GM12878 (cell line): ENCODE data around the gene TRPC4. TPM values are rescaled to one million over a fixed set of nuclear protein-coding genes. Genes with fewer than 3 reads are reported as not detected.

Experiments used
- ATAC-seq: fragments of 200-7000 bp; cut with Tn5 transposase; 3 replicates; pipeline ENCODE4 v1.9.1; 2020; ENCODE audit warnings: mild to moderate bottlenecking, moderate library complexity
- BruUV-seq: library from RNA; stranded (reverse); fragments of 400-500 nt; replicated peaks from 2 replicates; lab custom pipeline; 2021; lab: Mats Ljungman, UMichigan
- CTCF ChIA-PET: fragments of 300-600 bp; sonication (Branson Sonifier 250); formaldehyde crosslinking; extraction: SDS; loops from one replicate; lab custom pipeline; 2021; ENCODE audit warnings: inconsistent platforms; lab: Yijun Ruan, JAX
- POLR2A ChIA-PET: fragments of 350-600 bp; formaldehyde crosslinking; extraction: SDS; loops from one replicate; lab custom pipeline; 2021; ENCODE audit warnings: inconsistent platforms; lab: Charles Lee
- RAD21 ChIA-PET: fragments of 300-600 bp; sonication (Branson Sonifier 250); formaldehyde crosslinking; loops from one replicate; lab custom pipeline; 2023; ENCODE audit warnings: antibody characterized with exemption; ENCODE audit not compliant: unreplicated experiment; lab: Charles Lee
- SMC1A ChIA-PET: fragments of 300-600 bp; sonication (Branson Sonifier 250); formaldehyde crosslinking; loops from one replicate; lab custom pipeline; 2023; ENCODE audit not compliant: unreplicated experiment, uncharacterized antibody; lab: Charles Lee
- DNase-seq: peaks from one replicate; pipeline ENCODE4 v3.0.0-alpha.2; 2011; ENCODE audit warnings: low read depth, low spot score
- FAIRE-seq: peaks from 3 replicates; lab custom pipeline; 2011; peaks lifted over from hg19 to GRCh38; lab: Jason Lieb, UNC
- H2AFZ ChIP-seq: 2 replicates; pipeline ENCODE4 v1.6.0; 2011; ENCODE audit warnings: low read depth, low read length, control low read depth; ENCODE audit not compliant: control insufficient read depth
- H3K27ac ChIP-seq: 2 replicates; pipeline ENCODE4 v1.5.1; 2011; ENCODE audit warnings: control low read depth; ENCODE audit not compliant: control insufficient read depth, insufficient read depth
- H3K27me3 ChIP-seq, 2 experiments: replicated peaks in 1 of 2; 2 replicates each; pipeline versions ENCODE4 v1.6.0 to v1.6.1; 2011; ENCODE audit warnings: low read length in 1 of 2; ENCODE audit not compliant: control insufficient read depth in 2 of 2, insufficient read depth in 2 of 2
- H3K36me3 ChIP-seq, 2 experiments: 2 replicates each; pipeline ENCODE4 v1.5.1; 2011; ENCODE audit warnings: low read length in 1 of 2; ENCODE audit not compliant: control insufficient read depth in 2 of 2, insufficient read depth in 2 of 2
- H3K4me1 ChIP-seq: 2 replicates; pipeline ENCODE4 v1.6.1; 2011; ENCODE audit warnings: mild to moderate bottlenecking, low read length, moderate library complexity, mixed read lengths; ENCODE audit not compliant: control insufficient read depth, insufficient read depth
- H3K4me2 ChIP-seq: 2 replicates; pipeline ENCODE4 v1.6.0; 2011; ENCODE audit warnings: control low read depth; ENCODE audit not compliant: control insufficient read depth, insufficient read depth
- H3K4me3 ChIP-seq: fragments of 200-600 bp; sonication (generic); 2 replicates; pipeline ENCODE4 v1.5.1; 2016
- H3K79me2 ChIP-seq: 2 replicates; pipeline ENCODE4 v1.6.0; 2011; ENCODE audit warnings: low read length; ENCODE audit not compliant: control insufficient read depth, insufficient read depth
- H3K9ac ChIP-seq: 2 replicates; pipeline ENCODE4 v1.8.0; 2011; ENCODE audit warnings: low read length, control low read depth, mixed read lengths; ENCODE audit not compliant: control insufficient read depth, insufficient read depth
- H3K9me3 ChIP-seq: replicated peaks from 3 replicates; pipeline ENCODE4 v1.5.1; 2011; ENCODE audit warnings: mild to moderate bottlenecking, low read length; ENCODE audit not compliant: control insufficient read depth, insufficient read depth
- H4K20me1 ChIP-seq: 2 replicates; pipeline ENCODE4 v1.6.0; 2011; ENCODE audit not compliant: control insufficient read depth, insufficient read depth
- BRCA1 ChIP-seq: IDR thresholded peaks from 2 replicates; pipeline ENCODE4 v1.6.1; 2011; ENCODE audit warnings: low read depth, low read length, improper control_type of control experiment
- CREM ChIP-seq: IDR thresholded peaks from 2 replicates; pipeline ENCODE4 v1.6.1; 2014; ENCODE audit warnings: antibody characterized with exemption, low read depth
- E4F1 ChIP-seq: fragments of 450-650 bp; IDR thresholded peaks from 2 replicates; pipeline ENCODE4 v1.6.1; 2018; ENCODE audit warnings: borderline replicate concordance, mild to moderate bottlenecking; ENCODE audit not compliant: partially characterized antibody
- EED ChIP-seq: sonication (generic); IDR thresholded peaks from 2 replicates; pipeline ENCODE4 v1.6.1; 2016; ENCODE audit warnings: antibody characterized with exemption, low read depth
- IKZF1 ChIP-seq: fragments of 450-650 bp; conservative IDR thresholded peaks from 2 replicates; pipeline ENCODE4 v1.6.1; 2017; ENCODE audit warnings: antibody characterized with exemption, mild to moderate bottlenecking
- MEF2A ChIP-seq: IDR thresholded peaks from 2 replicates; pipeline ENCODE4 v1.6.1; 2011; ENCODE audit warnings: low read depth, mild to moderate bottlenecking, low read length, moderate library complexity; ENCODE audit not compliant: insufficient read depth
- MTA3 ChIP-seq: IDR thresholded peaks from 2 replicates; pipeline ENCODE4 v1.6.1; 2012; ENCODE audit warnings: low read length, inconsistent platforms, borderline replicate concordance
- MYC ChIP-seq: IDR thresholded peaks from 2 replicates; pipeline ENCODE4 v1.6.1; 2011; ENCODE audit warnings: mild to moderate bottlenecking, low read length, moderate library complexity, inconsistent platforms; ENCODE audit not compliant: insufficient read depth, insufficient replicate concordance, insufficient read length, severe bottlenecking
- NFYA ChIP-seq: IDR thresholded peaks from 2 replicates; pipeline ENCODE4 v1.6.1; 2011; ENCODE audit warnings: low read depth, mild to moderate bottlenecking, low read length, improper control_type of control experiment, borderline replicate concordance
- NRF1 ChIP-seq: conservative IDR thresholded peaks from 2 replicates; pipeline ENCODE4 v1.6.1; 2011; ENCODE audit warnings: mild to moderate bottlenecking, low read depth, low read length, improper control_type of control experiment
- PAX8 ChIP-seq: fragments of 450-650 bp; IDR thresholded peaks from 2 replicates; pipeline ENCODE4 v1.6.1; 2017; ENCODE audit warnings: mild to moderate bottlenecking, moderate library complexity
- SMARCA5 ChIP-seq: fragments of 450-650 bp; IDR thresholded peaks from 2 replicates; pipeline ENCODE4 v1.6.1; 2017; ENCODE audit warnings: mild to moderate bottlenecking
- SP1 ChIP-seq: IDR thresholded peaks from one replicate; pipeline ENCODE4 v1.6.1; 2011; ENCODE audit warnings: low read depth, low read length
- SRF ChIP-seq, 2 experiments: IDR thresholded peaks; 2 replicates each; pipeline ENCODE4 v1.6.1; 2011; ENCODE audit warnings: low read depth in 2 of 2, low read length in 2 of 2, mild to moderate bottlenecking in 1 of 2, moderate library complexity in 1 of 2
- SUZ12 ChIP-seq: fragments of 200-600 bp; sonication (generic); IDR thresholded peaks from one replicate; pipeline ENCODE4 v1.6.1; 2018; ENCODE audit warnings: antibody characterized with exemption, mild to moderate bottlenecking; ENCODE audit not compliant: unreplicated experiment
- USF2 ChIP-seq: IDR thresholded peaks from 2 replicates; pipeline ENCODE4 v1.6.1; 2011; ENCODE audit warnings: low read depth, low read length, improper control_type of control experiment, borderline replicate concordance
- WGBS: methylation state at CpG from one replicate; pipeline ENCODE4 v1.1.6; 2016; ENCODE audit warnings: low lambda C conversion rate; ENCODE audit not compliant: insufficient replicate concordance, insufficient coverage; ENCODE audit errors: missing lambda C conversion rate; 5-methylcytosine and 5-hydroxymethylcytosine counted together
- in situ Hi-C: fragments of 300-500 bp; cut with MboI; formaldehyde crosslinking; loops from 9 replicates; pipeline ENCODE4 v1.14.3; 2018; ENCODE audit warnings: mixed read lengths
- intact Hi-C: fragments of 100-400 bp; cut with micrococcal nuclease; formaldehyde crosslinking; loops from one replicate; pipeline ENCODE4 v1.14.2; 2022; ENCODE audit not compliant: unreplicated experiment
- polyA plus RNA-seq, 11 experiments: library from polyadenylated mRNA; depleted of rRNA in 4 of 11; unstranded in 6 of 11; stranded (reverse) in 5 of 11; fragments of >200 nt; fragmentation: Nextera tagmentation in 4 of 11; fragmentation: Illumina TruSeq in 1 of 11; extraction: Ambion mirVana in 4 of 11; extraction: Trizol in 1 of 11; gene quantifications; 1 replicate in 1 of 11; 2 replicates in 10 of 11; pipeline versions ENCODE4 v1.2.1 to v1.2.3, GENCODE V29; 2011 to 2016; ENCODE audit warnings: inconsistent platforms in 2 of 11, missing spikeins in 2 of 11, low read depth in 1 of 11
- total RNA-seq, 4 experiments: library from RNA; depleted of rRNA in 3 of 4; stranded (reverse); fragments of >200 nt in 3 of 4; fragmentation: Illumina TruSeq in 1 of 4; extraction: Trizol in 1 of 4; gene quantifications; 2 replicates each; pipeline versions ENCODE4 v1.2.1 to v1.2.3, GENCODE V29; 2013 to 2021

Gene TRPC4
- total and polyA plus RNA-seq, 10 of the 15 experiments (the other 5 are each of a cell fraction or from before 2014, with no cell fraction given), result not detected

GRCh38 chr13:37647031-37647650, 222.4 kb downstream of the TRPC4 start:
- ChIA-PET RAD21 (no interaction called here), SMC1A (no interaction called here)
- no peak for FAIRE-seq

GRCh38 chr13:37646531-37646930, 223.0 kb downstream of the TRPC4 start:
- Histone ChIP-seq H3K4me2 (no peak overlapping the region), H3K4me1 (no peaks in the 10 kb centered on the region), H3K27me3 (no peaks in the 10 kb centered on the region), H3K4me3 (no peak overlapping the region), H3K36me3 (no peaks in the 10 kb centered on the region), H4K20me1 (no peaks in the 10 kb centered on the region), H3K9me3 (no peaks in the 10 kb centered on the region), H3K27ac (no peak overlapping the region), H3K9ac (no peak overlapping the region), H2AFZ (no peak overlapping the region), H3K79me2 (no peaks in the 10 kb centered on the region)
- ChIA-PET RAD21 (no interaction called here), SMC1A (no interaction called here), POLR2A (no interaction called here), CTCF (no interaction called here)
- ATAC-seq (no peak), FAIRE-seq (no peak), DNase-seq (no peak)
- BruUV-seq, result no TSS peak
- in situ Hi-C loops (no loop called here), intact Hi-C loops (no loop called here)
- 0% methylated on average over 3 of the region's 3 CpGs for WGBS
- TF ChIP-seq E4F1 (no peak), CREM (no peak), SMARCA5 (no peak), SP1 (no peak), MEF2A (no peak), PAX8 (no peak), NFYA (no peak), MYC (no peak), NRF1 (no peak), IKZF1 (no peak), MTA3 (no peak), SUZ12 (no peak), USF2 (no peak), SRF (IDR thresholded peaks at IDR 0.05; ENCODE audit: low read depth in 2 of 2, low read length in 2 of 2) (no peak)

More at GRCh38 chr13:37647031-37647650, 222.4 kb downstream of the TRPC4 start:
- in situ Hi-C loops (no loop called here), intact Hi-C loops (no loop called here)
- WGBS, result 6% methylated on average over 5 of the region's 5 CpGs
- H3K9ac ChIP-seq, result no peak overlapping the region
- TF ChIP-seq BRCA1 (no peak), EED (no peak)
- no peak overlapping the region for H3K27ac ChIP-seq
- ATAC-seq, result no peak
- H3K79me2 ChIP-seq, result no peaks in the 10 kb centered on the region
- no TSS peak for BruUV-seq
- H2AFZ ChIP-seq, result no peak overlapping the region
- ChIA-PET POLR2A (no interaction called here), CTCF (no interaction called here)
- no peaks in the 10 kb centered on the region for H3K36me3 ChIP-seq
- DNase-seq, result no peak
- H3K4me1 ChIP-seq, result no peaks in the 10 kb centered on the region
- no peaks in the 10 kb centered on the region for H3K27me3 ChIP-seq
- no peak overlapping the region for H3K4me2 ChIP-seq
- H3K9me3 ChIP-seq, result no peaks in the 10 kb centered on the region
- no peak overlapping the region for H3K4me3 ChIP-seq
- no peaks in the 10 kb centered on the region for H4K20me1 ChIP-seq
